ENCODE data around the gene PLXNB3.
A peak's percentile ranks its signal among the peaks of the same experiment; 100 is the strongest.

Gene PLXNB3

DNA sequence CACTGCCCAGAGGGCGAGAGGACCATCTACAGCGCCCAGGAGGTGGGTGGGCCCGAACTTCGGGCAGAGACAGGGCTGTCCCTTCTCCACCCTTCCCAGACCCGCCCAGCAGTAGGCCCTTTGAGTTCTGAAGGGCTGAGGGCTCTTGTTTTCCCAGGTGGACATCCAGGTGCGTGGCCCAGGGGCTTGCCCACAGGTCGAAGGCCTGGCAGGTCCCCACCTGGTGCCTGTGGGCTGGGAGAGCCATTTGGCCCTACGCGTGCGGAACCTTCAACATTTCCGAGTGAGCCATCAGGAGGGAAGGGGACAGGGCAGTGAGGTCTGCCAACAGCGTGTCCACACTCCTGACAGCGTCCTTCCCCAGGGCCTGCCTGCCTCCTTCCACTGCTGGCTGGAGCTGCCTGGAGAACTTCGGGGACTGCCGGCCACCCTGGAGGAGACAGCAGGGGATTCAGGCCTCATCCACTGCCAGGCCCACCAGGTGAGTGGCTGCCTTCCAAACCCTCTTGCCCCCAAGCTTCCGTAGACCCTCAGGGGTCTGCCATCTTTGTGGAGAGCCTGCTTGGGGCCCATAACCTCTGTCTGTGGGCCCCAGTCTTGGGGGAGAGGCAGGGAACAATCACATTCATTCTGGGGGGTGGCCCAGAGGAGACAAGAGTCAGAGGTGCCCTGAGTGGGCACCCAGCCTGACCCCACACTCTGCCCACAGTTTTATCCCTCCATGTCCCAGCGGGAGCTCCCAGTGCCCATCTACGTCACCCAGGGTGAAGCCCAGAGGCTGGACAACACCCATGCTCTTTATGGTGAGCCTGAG is 6.8 kb downstream of the PLXNB3 start:
- DNase-seq, result no peak
- TF ChIP-seq GATA1 (IDR thresholded peaks at IDR 0.05; ENCODE audit: low read depth, low read length) (no peak), POLR2A (IDR thresholded peaks at IDR 0.05; ENCODE audit: low read length) (no peak)

DNA sequence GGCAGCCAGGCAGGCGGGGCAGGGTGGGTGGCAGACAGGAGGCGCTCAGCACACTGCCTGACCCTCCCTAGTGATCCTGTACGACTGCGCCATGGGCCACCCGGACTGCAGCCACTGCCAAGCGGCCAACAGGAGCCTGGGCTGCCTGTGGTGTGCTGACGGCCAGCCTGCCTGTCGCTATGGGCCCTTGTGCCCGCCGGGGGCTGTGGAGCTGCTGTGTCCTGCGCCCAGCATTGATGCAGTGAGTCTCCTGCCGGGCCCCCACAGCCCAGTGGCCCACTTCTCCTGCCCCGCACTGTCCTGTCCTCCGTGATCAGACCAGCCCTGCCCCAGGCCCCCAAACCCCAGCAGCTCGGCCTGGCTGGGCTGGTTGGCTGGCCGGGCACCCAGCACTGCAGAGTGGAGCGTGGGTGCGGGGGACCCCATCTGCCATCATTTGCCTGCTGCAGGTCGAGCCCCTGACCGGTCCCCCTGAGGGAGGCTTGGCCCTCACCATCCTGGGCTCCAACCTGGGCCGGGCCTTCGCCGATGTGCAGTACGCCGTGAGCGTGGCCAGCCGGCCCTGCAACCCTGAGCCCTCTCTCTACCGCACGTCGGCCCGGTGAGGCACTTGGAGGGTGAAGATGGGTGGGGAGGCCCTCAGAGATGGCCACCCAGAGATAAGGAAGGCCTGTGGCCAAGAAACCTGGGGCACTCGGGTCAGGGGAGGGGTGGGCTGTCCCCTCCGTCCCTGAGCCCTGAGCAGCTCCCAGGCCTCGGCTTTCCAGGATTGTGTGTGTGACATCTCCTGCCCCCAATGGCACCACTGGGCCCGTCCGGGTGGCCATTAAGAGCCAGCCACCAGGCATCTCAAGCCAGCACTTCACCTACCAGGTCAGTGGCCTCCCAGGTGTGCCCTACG is 7.6 kb downstream of the PLXNB3 start:
- no peak for DNase-seq
- TF ChIP-seq POLR2A (IDR thresholded peaks at IDR 0.05; ENCODE audit: low read length) (no peak), GATA1 (IDR thresholded peaks at IDR 0.05; ENCODE audit: low read depth, low read length) (no peak)

DNA sequence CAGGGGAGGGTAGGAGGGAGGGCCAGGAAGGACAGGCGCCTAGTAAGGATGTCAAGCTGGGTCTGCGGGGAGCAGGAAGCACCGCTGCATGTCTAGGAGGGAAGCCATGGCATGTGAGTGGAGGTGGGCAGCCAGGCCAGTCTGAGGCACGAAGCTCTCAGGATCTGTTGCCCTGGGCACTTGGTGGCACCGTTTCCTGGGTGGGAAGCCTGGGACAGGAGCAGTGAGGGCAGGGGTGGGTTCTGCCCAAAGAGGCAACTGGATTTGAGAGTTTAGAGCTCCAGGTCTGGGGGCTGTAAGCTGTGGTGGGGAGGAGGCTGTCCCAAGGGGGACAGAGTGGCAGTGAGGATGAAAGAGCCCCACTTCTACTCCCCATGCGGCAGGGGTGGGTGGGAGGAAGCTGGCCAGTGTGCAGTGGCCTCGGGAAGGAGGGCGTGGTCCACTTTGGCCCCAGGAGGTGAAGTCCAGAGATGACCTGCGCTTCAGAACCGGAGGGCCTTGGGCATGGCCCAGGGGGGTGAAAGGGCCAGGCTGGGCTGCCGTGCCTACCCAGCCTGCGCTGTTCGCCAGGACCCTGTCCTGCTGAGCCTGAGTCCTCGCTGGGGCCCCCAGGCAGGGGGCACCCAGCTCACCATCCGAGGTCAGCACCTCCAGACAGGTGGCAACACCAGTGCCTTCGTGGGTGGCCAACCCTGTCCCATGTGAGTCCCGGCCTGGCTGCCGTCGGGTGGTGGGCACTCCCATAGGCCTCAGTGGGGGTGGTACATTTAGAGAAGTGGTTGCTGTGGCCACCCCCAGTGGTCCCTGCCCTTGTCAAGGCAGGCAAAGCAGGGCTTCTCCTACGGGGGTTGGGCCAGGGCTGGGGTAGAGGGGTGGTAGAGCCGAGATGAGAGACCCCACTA is 8.5 kb downstream of the PLXNB3 start:
- no peak for DNase-seq
- TF ChIP-seq POLR2A (IDR thresholded peaks at IDR 0.05; ENCODE audit: low read length) (no peak), GATA1 (IDR thresholded peaks at IDR 0.05; ENCODE audit: low read depth, low read length) (no peak)

DNA sequence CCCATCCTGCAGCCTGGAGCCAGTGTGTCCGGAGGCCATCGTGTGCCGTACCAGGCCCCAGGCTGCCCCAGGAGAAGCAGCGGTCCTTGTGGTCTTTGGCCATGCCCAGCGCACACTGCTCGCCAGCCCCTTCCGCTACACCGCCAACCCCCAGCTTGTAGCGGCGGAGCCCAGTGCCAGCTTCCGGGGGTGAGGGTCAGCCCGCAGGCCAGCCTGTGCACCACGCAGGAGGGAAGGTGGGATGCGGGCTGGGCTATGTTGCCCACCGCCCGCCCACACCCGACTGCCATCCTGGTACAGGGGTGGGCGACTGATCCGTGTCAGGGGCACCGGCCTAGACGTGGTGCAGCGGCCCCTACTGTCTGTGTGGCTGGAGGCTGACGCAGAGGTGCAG is 9.2 kb downstream of the PLXNB3 start:
- TF ChIP-seq GATA1 (IDR thresholded peaks at IDR 0.05; ENCODE audit: low read depth, low read length), result no peak
- TF ChIP-seq POLR2A (IDR thresholded peaks at IDR 0.05; ENCODE audit: low read length), result no peak
- no peak for DNase-seq

DNA sequence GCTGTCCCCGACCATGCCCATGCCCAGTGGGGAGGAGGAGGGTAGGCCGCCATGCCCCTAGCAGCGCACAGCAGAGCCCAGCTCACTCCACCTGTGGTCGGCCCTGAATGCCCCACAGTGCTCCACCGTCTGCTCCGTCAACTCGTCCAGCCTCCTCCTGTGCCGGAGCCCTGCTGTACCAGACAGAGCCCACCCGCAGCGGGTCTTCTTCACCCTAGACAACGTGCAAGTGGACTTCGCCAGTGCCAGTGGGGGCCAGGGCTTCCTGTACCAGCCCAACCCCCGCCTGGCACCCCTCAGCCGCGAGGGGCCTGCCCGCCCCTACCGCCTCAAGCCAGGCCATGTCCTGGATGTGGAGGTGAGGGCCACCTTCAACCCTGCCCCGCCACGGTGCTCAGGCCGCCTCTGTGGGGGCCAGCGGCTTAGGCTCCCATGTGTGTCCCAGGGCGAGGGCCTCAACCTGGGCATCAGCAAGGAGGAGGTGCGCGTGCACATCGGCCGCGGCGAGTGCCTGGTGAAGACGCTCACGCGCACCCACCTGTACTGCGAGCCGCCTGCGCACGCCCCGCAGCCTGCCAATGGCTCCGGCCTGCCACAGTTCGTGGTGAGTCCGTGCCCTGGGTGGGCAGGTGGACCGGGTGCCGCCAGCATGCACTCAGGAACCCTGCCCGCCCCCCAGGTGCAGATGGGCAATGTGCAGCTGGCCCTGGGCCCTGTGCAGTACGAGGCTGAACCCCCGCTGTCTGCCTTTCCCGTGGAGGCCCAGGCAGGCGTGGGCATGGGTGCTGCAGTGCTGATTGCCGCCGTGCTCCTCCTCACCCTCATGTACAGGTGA is 9.9 kb downstream of the PLXNB3 start:
- DNase-seq, result no peak

DNA sequence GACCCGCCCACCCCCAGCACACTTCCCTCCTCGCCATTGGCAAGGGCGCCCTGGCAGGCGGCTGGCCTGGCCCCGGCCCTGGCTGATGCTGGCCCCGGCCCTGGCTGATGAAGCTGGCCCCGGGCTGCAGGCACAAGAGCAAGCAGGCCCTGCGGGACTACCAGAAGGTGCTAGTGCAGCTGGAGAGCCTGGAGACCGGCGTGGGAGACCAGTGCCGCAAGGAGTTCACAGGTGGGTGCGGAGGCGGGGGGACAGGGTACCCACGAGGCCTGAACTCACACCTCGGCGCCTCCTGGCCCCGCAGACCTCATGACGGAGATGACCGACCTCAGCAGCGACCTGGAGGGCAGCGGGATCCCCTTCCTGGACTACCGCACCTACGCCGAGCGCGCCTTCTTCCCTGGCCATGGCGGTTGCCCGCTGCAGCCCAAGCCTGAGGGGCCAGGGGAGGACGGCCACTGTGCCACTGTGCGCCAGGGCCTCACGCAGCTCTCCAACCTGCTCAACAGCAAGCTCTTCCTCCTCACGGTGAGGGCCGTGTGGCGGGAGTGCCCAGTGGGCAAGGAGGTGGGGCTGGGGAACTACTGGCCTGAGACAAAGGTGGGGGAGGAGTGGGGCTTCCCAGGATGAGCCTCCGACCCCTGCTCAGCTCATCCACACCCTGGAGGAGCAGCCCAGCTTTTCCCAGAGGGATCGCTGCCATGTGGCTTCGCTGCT is 10.7 kb downstream of the PLXNB3 start:
- TF ChIP-seq GATA1 (IDR thresholded peaks at IDR 0.05; ENCODE audit: low read depth, low read length), result no peak
- TF ChIP-seq POLR2A (IDR thresholded peaks at IDR 0.05; ENCODE audit: low read length), result no peak
- no peak for DNase-seq

More for the DNA sequence above, 9.9 kb downstream of the PLXNB3 start:
- TF ChIP-seq POLR2A (IDR thresholded peaks at IDR 0.05; ENCODE audit: low read length), result no peak
- no peak for TF ChIP-seq GATA1 (IDR thresholded peaks at IDR 0.05; ENCODE audit: low read depth, low read length)

DNA sequence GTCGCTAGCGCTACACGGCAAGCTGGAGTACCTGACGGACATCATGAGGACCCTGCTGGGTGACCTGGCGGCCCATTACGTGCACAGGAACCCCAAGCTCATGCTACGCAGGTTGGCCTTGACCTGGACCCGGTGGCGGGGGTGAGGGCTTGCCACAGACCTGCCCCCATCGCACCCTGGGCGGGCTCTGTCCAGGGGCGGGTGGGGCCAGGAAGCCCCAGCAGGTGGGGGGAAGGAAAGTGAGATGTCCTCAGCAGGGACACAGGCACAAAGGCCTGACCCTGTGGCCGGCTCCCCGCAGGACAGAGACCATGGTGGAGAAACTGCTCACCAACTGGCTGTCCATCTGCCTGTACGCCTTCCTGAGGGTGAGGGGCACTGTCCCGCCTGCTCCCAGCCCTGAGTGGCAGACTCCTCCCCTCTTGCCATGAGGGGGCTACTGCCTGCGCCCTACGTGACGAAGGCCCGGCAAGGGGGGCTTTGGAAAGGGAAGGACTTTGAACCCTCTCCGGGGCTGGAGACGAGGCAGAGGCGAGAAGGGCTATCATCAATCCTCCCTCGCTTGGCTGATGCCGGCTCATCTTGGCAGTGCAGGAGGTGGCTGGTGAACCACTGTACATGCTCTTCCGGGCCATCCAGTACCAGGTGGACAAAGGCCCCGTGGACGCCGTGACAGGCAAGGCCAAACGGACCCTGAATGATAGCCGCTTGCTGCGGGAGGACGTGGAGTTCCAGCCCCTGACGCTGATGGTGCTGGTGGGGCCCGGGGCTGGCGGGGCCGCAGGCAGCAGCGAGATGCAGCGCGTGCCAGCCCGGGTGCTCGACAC is 11.5 kb downstream of the PLXNB3 start:
- no peak for TF ChIP-seq POLR2A (IDR thresholded peaks at IDR 0.05; ENCODE audit: low read length)
- no peak for TF ChIP-seq GATA1 (IDR thresholded peaks at IDR 0.05; ENCODE audit: low read depth, low read length)

DNA sequence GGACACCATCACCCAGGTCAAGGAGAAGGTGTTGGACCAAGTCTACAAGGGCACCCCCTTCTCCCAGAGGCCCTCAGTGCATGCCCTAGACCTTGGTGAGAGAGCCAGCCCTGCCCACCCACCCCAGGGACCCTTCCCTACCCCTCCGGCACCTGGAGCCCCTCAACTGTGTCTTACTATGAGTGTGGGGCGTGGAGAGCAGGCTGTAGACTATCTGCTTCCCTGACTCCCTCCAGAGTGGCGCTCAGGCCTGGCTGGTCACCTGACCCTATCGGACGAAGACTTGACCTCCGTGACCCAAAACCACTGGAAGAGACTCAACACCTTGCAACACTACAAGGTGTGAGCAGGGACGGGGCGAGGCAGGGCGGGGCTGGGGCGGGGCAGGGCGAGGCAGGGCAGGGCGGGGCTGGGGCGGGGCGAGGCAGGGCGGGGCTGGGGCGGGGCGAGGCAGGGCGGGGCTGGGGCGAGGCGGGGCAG is 12.1 kb downstream of the PLXNB3 start:
- DNase-seq, result no peak
- TF ChIP-seq GATA1 (IDR thresholded peaks at IDR 0.05; ENCODE audit: low read depth, low read length) (no peak), POLR2A (IDR thresholded peaks at IDR 0.05; ENCODE audit: low read length) (no peak)

More for the DNA sequence above, 11.5 kb downstream of the PLXNB3 start:
- DNase-seq, result no peak

DNA sequence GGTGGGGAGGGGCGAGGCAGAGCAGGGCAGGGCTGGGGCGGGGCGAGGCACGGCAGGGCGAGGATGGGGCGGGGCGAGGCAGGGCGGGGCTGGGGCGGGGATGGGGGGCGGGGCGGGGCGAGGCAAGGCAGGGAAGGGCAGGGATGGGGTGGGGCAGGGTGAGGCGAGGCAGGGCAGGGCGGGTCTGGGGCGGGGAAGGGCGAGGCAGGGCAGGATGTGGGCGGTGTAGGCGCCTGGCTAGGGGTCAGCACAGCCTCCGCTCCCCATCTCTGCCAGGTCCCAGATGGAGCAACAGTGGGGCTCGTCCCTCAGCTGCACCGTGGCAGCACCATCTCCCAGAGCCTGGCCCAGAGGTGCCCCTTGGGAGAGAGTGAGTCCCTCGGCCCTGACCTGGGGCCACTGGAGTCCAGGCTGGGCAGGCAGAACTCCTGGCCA is 12.6 kb downstream of the PLXNB3 start:
- peak in 1 of 2 experiments; percentile 5 for DNase-seq
- TF ChIP-seq GATA1 (IDR thresholded peaks at IDR 0.05; ENCODE audit: low read depth, low read length), result no peak
- no peak for TF ChIP-seq POLR2A (IDR thresholded peaks at IDR 0.05; ENCODE audit: low read length)

DNA sequence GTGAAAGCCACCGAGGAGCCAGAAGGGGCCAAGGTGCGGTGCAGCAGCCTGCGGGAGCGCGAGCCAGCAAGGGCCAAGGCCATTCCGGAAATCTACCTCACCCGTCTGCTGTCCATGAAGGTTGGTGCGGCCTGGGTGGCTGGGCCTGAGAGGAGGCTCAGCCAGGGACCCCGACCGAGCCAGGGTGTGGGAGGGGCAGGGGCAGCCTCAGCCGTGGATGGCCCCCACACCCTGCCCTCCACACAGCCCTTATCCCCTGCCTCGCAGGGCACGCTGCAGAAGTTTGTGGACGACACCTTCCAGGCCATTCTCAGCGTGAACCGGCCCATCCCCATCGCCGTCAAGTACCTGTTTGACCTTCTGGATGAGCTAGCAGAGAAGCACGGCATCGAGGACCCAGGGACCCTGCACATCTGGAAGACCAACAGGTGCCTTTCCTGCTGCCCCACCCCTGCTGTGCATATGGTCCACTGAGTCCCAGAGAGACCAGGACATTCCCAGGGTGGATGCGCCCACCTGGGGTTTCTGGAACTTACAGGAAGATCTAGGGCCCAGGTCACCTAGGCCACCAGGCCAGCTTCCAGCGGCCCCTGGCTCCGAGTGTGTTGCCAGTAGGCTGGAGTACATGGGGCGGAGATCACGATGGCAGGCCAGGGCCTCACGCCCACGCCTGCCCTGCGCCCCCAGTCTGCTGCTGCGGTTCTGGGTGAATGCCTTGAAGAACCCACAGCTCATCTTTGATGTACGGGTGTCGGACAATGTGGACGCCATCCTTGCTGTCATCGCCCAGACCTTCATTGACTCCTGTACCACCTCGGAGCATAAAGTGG is 13.4 kb downstream of the PLXNB3 start:
- DNase-seq, result no peak
- no peak for TF ChIP-seq GATA1 (IDR thresholded peaks at IDR 0.05; ENCODE audit: low read depth, low read length)
- peak; percentile 11 for TF ChIP-seq POLR2A (IDR thresholded peaks at IDR 0.05; ENCODE audit: low read length)
